CD4-positive, alpha-beta T cell treated with Interferon alpha-2 for 1 hour (primary cell): ENCODE measurements around the gene PPM1E.
A peak's percentile ranks its signal among the peaks of the same experiment; 100 is the strongest.
"Not testable (repeated sequence)": the region's sequence is repeated elsewhere in the genome, so short reads cannot be mapped to it uniquely, and the experiment has no call there.

Experiments used
- DNase-seq, 2 donors: peaks; one replicate each; pipeline ENCODE4 v3.0.0-alpha.2; 2020 to 2022

PPM1E gene

DNA sequence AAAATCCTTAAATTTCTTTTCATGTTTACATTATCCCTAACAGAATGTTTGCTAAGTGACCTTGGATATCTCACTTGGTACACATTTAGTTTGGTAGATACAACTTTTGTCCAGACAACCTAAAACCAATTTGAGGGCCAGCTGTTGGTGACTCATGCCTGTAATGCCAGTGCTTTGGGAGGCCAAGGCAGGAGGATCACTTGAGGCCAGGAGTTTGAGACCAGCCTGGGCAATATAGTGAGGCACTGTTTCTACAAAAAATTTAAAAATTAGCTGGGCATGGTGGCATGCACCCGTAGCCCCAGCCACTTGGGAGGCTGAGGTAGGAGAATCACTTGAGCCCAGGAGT, 202.0 kb downstream of the PPM1E start:
- not testable (repeated sequence) for DNase-seq

DNA sequence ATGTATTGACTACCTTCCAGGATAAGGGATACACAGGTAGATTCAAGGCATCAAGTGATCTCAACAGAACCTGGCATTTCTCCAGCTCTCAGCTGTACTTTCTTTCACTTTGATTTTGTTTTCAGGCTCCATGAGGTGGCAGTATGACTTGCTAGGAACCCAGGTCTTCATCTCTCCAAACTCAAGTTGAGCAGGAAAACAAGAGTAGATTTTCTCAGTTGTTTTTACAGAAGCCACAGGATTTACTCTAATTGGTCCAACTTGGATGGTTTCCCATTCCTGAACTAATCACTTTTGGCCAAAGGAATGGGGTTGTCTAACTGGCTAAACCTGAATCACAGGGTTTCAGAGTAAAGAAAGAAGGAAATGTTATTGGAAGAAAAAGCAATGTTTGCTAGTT, 204.4 kb downstream of the PPM1E start:
- DNase-seq, result no peak

DNA sequence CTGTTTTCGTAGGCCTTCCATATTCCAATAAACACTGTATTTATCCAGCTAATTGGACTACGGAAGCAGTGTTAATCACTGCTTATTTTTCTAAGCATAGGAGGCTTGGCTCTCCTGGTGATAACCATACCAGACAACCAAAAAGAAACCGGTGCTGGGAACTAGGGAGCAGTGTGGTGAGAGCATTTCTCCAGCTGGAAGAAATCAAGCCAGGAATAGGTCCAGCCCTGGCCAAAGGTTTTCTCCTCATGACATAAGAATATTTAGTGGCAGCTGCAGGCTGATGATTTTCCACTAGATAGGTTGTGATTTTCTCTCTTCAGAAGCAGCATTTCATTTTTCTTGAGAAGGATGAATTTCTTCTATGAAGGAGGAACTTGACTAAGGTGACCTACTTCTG, 209.6 kb downstream of the PPM1E start:
- DNase-seq, result no peak

DNA sequence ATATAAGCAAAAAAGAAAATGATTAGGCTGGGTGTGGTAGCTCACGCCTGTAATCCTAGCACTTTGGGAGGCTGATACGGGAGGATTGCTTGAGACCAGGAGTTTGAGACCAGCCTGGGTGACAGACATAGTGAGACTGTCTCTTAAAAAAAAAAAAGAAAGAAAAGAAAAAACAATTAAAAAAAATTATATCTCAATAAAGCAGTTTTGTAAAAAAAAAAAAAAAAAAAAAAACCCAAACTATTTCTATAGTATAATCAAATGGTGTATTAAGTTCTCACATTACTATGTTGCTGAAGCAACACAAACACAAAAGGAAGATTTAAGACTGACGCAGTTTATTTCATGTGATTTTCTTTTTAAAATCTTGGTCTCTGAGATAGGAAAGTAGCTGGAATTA, 210.6 kb downstream of the PPM1E start:
- no peak for DNase-seq

GRCh38 chr17:58968426-58969061, 212.9 kb downstream of the PPM1E start:
- DNase-seq, result peak in 1 of 2 donors; percentile 2

DNA sequence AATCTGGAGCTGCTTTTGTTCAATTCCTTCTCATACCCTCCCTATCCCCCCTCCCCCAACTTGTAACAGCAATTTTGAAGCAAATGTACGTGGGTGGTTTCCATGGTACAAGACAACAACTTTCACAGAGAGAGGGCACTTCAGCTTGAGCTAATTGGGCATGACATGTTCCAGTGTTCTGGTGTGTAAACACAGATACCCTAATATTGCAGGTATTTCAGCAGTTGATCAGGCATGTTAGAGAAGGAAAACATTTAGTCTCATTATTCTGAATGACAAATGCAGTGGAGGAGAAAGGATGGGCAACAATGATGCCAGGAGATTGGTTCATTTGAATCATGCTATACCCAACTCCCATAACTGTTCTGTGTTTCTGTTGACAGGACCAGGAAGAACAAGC, 213.5 kb downstream of the PPM1E start:
- DNase-seq, result no peak

DNA sequence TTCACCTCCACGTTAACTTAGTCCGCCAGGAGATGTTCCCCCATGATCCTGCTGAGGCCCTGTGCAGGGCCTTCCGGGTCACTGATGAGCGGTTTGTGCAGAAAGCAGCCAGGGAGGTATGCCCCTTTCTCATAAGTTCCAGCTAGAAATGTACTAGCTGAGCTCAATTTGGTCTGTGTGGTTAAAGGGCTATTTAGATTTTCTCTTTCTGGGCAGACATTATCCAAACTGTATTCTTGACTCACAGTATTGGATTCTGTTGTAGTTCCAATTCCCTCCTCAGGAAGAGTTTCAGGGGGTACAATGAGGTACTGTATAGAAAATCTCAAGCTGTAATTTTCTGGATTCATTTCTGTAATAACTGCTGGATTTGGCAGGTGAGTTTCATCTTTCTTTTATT, 214.0 kb downstream of the PPM1E start:
- DNase-seq, result no peak

DNA sequence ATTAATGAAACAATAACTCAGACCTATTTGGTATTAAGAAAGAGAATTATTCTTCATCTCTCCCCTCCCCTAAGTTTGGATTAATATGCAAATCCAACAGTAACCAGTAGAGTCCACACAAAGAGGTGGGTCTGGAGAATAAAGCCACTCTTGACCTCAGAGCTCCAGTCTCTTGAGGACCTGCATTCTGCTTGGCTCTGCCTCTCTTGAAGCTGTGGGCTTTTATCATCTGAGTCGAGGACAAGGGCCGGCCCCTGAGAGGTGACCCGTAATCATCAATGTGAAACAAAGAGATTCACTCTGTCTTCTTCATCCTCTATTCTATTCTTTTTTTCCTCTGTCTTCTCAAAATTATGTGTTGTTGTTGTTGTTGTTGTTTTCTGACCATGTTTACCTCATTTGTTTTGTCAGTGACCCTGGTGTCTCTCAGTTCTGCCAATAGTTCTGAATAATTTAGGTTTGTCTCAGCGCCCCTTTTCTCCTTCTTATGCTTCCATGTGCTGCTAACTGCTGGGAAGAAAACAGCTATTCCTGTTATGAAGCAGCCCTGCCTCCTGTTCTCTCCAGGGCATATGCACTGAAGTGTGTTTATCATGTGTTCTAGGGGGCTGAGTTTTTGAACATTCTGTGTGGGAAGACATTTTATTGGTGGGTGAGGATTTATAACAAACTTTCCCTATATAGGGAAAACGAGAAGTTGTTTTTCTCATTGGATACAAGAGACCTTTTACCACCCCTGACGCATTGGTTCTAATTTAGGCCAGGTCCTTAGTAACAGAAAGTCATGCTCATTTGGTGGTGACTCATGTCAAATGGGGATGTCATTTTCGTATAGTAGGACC, 215.2 kb downstream of the PPM1E start:
- DNase-seq, result no peak

GRCh38 chr17:58974354-58974753, 218.7 kb downstream of the PPM1E start:
- no peak for DNase-seq

DNA sequence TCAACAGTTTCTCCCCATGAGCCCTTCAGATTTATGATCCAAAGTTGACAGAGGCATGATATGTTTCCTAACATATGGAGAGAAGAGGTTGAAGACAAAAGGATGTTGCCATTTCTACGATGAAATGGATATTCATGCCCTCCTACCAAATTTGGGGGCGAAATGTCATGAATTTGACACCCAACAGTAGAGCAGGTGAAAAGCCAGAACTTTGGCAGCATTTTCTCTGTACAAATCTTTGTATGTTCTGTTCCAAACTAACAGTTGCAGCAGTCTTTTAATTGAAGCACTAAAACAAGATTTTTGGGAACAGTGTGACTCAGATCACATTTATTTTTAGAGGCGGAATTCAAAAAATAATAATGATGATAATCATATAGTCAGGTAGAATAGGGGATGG, 220.9 kb downstream of the PPM1E start:
- no peak for DNase-seq

GRCh38 chr17:58980706-58981481, 225.2 kb downstream of the PPM1E start:
- DNase-seq, result no peak

- DNase-seq, result no peak
Observed at GRCh38 chr17:58982626-58983025, 227.0 kb downstream of the PPM1E start.

DNA sequence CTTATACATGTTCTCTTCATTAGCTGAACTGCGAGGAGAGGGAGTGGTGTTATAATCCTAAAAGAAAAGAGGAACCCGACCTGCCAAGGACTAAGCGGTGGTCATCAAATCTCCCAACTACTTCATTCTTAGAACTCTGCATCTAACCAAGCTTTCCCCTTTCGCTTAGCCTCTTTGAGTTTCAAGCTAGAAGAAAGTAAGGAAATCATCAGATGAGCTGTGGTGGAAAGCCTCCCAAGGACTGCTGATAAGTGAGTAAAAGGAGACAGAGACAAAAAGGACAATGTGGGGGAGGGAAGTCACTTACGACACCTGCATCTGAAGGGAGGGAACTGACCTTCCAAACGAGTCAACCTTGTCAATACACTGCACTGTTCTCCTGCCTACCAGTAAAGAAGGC, 229.7 kb downstream of the PPM1E start:
- DNase-seq, result no peak

DNA sequence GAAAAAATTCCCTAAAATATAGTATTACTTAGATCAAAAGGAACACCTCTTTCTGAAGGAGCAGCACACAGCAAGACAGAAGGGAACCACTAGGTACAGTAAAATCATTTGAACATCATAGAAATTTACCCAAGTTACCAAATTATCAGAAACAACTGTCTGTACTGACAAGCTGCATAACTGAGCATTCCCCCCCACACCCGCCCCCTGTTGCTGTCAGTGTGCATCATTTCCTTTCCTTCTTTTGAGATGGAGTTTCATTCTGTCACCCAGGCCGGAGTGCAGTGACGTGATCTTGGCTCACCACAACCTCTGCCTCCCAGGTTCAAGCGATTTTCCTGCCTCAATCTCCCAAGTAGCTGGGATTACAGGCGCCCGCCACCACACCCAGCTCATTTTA, 230.3 kb downstream of the PPM1E start:
- DNase-seq, result no peak

GRCh38 chr17:58989629-58990028, 234.0 kb downstream of the PPM1E start:
- no peak for DNase-seq

GRCh38 chr17:58991718-58992331, 236.2 kb downstream of the PPM1E start:
- no peak for DNase-seq

DNA sequence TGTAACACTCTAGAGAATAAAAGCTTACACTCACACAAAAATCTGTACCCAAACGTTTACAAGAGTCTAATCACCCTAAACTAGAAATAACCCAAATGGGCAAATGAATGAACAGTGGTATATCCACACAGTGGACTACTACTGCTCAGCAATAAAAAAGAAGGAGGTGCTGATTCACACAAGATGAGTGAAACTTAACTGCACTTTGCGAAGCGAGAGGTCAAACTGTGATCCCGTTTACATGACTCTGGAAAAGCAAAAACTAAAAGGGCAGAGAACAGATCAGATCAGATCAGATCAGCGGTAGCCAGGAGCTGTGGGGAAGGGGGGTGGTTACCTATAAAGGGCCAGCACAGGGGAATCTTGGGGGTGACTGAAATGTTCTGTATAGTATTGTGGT, 237.7 kb downstream of the PPM1E start:
- no peak for DNase-seq

- no peak for DNase-seq
Observed at GRCh38 chr17:58995247-58995940, 239.7 kb downstream of the PPM1E start.

DNA sequence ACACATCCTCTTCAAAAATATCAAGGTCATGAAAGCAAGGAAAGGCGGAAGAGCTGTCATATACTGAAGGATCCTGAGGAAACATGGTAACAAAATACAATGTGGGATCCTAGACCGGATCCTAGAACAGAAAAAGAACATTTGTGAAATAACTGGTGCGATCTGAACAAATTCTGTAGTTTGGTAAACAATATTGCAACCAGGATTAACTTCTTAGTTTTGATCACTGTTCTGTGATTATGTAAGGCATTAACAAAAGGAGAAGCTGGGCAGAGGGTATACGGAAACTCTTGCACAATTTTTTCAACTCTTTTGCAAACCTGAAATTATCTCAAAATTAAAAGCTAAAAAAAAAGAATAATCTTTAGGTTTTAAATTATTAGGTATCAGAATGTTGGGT, 241.3 kb downstream of the PPM1E start:
- DNase-seq, result no peak

DNA sequence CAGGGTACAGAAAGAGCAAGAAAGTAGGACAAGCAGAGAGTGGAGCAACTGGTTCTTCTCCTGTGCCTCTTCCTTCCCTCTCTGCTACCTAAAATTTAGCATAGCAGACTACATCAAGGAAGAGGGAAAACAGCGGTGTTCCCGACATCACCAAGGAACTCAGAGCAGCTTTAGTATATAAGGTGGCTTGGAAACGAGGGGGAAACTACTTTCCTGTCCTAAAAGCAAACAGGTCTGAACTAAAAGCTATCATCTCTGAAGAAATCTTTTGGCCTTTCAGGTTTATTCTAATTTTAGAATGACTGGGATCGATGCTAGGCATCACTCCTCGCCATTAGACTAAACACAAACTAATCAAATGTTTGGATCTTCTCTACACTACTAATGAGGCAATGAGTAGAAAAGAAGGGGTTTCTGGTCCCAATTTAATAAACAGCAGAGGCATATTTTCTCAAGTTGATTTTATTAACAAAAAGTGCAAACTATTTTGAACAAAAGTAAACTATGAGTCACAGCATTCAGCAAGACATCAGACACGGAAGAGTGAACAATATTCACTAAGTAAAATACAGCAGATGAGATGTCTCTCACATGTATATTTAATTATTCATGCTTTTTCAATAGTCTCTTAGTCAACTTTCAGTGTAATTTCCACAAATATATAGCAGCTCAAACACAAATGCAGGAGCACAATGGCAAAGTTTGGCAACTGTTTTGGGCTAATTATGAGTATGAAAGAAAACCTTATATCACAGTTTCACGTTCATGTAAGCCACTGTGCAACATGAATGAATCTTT, 242.3 kb downstream of the PPM1E start:
- DNase-seq, result no peak

DNA sequence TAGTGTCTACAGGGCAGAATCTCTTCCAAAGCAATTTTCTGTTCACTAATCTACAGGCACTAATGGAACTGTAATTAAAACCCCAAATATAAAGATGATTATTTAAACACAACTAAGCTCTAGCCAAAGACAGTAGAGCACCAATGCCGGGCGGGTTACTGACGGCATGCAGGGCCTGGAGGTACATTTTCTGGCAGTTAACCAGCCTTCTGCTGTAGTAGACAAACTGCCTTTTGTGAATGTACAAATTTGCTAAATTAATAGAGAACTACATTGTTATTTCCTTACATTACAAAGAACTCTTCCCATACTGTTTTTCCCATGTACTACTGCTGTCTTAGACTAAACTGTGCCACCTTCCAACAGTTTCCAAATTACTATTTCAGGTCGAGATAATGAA, 243.2 kb downstream of the PPM1E start:
- no peak for DNase-seq

DNA sequence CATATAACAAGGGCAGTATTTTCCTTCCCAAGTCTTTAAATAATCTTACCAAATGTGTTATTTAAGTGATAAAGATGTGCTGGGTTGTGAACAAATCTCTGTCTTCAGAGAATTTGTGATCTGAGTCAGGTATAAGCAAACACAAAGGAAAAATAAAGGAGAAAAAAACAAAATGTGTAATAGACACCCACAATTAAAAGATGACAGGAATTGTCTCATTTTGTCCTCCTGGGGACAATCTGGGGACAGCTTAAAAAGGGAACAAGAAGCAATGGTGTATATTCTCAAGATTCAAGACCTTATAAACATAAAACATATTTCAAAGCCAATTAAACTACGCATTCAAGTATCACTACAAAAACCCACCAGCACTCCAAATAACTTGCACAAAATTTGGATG, 243.8 kb downstream of the PPM1E start:
- DNase-seq, result no peak
